Measurements from ENCODE around the gene CACUL1. TPM values are rescaled to one million over a fixed set of nuclear protein-coding genes. Genes with fewer than 3 reads are reported as not detected.

The CACUL1 gene
- total RNA-seq, 2 donors from 2014 or later: 37.9 to 49.3 TPM

GRCh38 chr10:118692872-118693271 lies 61.9 kb downstream of the CACUL1 start:
- no peaks in the 10 kb centered on the region for H3K4me1 ChIP-seq
- H3K4me3 ChIP-seq: no peak overlapping the region
- H3K9ac ChIP-seq (ENCODE audit: low read depth in 2 of 2, low read length in 2 of 2): no peak overlapping the region
- H3K27ac ChIP-seq: no peak overlapping the region
- DNase-seq: no peak
- H3K27me3 ChIP-seq: no peaks in the 10 kb centered on the region
- no peaks in the 10 kb centered on the region for H3K36me3 ChIP-seq
- intact Hi-C loops (cut with DNase I): no loop called here
- TF ChIP-seq CTCF (IDR thresholded peaks at IDR 0.05): no peak
- no peaks in the 10 kb centered on the region for H3K9me3 ChIP-seq

GRCh38 chr10:118689070-118689858 lies 65.5 kb downstream of the CACUL1 start:
- no peaks in the 10 kb centered on the region for H3K27me3 ChIP-seq
- no peak overlapping the region for H3K4me3 ChIP-seq
- DNase-seq: no peak
- H3K4me1 ChIP-seq: no peaks in the 10 kb centered on the region
- no peak for TF ChIP-seq CTCF (IDR thresholded peaks at IDR 0.05)
- H3K36me3 ChIP-seq: no peaks in the 10 kb centered on the region
- no peaks in the 10 kb centered on the region for H3K9me3 ChIP-seq
- no peak overlapping the region for H3K9ac ChIP-seq (ENCODE audit: low read depth in 2 of 2, low read length in 2 of 2)
- no peak overlapping the region for H3K27ac ChIP-seq
- intact Hi-C loops (cut with DNase I): no loop called here

- Histone ChIP-seq H3K27ac (no peak overlapping the region), H3K36me3 (no peaks in the 10 kb centered on the region), H3K4me1 (no peaks in the 10 kb centered on the region), H3K4me3 (no peak overlapping the region), H3K27me3 (no peaks in the 10 kb centered on the region), H3K9me3 (no peaks in the 10 kb centered on the region), H3K9ac (ENCODE audit: low read depth in 2 of 2, low read length in 2 of 2) (no peak overlapping the region)
- no peak for TF ChIP-seq CTCF (IDR thresholded peaks at IDR 0.05)
- DNase-seq: no peak
- intact Hi-C loops (cut with DNase I): no loop called here
These were observed 67.3 kb downstream of the CACUL1 start for GRCh38 chr10:118687472-118687871.

GRCh38 chr10:118682533-118682932 lies 72.2 kb downstream of the CACUL1 start:
- no peak for TF ChIP-seq CTCF (IDR thresholded peaks at IDR 0.05)
- no peak for DNase-seq
- no peaks in the 10 kb centered on the region for H3K36me3 ChIP-seq
- H3K4me1 ChIP-seq: no peaks in the 10 kb centered on the region
- intact Hi-C loops (cut with DNase I): no loop called here
- H3K4me3 ChIP-seq: no peak overlapping the region
- H3K27ac ChIP-seq: no peak overlapping the region
- no peaks in the 10 kb centered on the region for H3K27me3 ChIP-seq
- H3K9ac ChIP-seq (ENCODE audit: low read depth in 2 of 2, low read length in 2 of 2): no peak overlapping the region
- no peaks in the 10 kb centered on the region for H3K9me3 ChIP-seq

GRCh38 chr10:118680197-118680596 lies 74.6 kb downstream of the CACUL1 start:
- H3K4me3 ChIP-seq: no peak overlapping the region
- no peak overlapping the region for H3K9ac ChIP-seq (ENCODE audit: low read depth in 2 of 2, low read length in 2 of 2)
- no peaks in the 10 kb centered on the region for H3K27me3 ChIP-seq
- no peaks in the 10 kb centered on the region for H3K36me3 ChIP-seq
- H3K27ac ChIP-seq: no peak overlapping the region
- intact Hi-C loops (cut with DNase I): no loop called here
- TF ChIP-seq CTCF (IDR thresholded peaks at IDR 0.05): no peak
- H3K9me3 ChIP-seq: no peaks in the 10 kb centered on the region
- no peak for DNase-seq
- H3K4me1 ChIP-seq: no peaks in the 10 kb centered on the region
